SU-DHL-6 (cell line): Measurements from ENCODE around the gene TSPAN4.

Source experiments
- CTCF ChIP-seq: fragments of 200-600 bp; sonication (generic); IDR thresholded peaks from one replicate; pipeline ENCODE4 v1.5.1; 2017; ENCODE audit warnings: antibody characterized with exemption, mild to moderate bottlenecking, low read length, moderate library complexity; ENCODE audit not compliant: insufficient read depth, poor library complexity, severe bottlenecking
- EZH2phosphoT487 ChIP-seq: fragments of 200-600 bp; sonication (generic), shearing (Covaris generic); conservative IDR thresholded peaks from 2 replicates; pipeline ENCODE4 v1.6.1; 2018; ENCODE audit warnings: mild to moderate bottlenecking, antibody characterized with exemption, low read length, moderate library complexity, mixed read lengths

- TF ChIP-seq CTCF (no peak), EZH2phosphoT487 (no peak)
These were observed 67.5 kb downstream of the TSPAN4 start for GRCh38 chr11:910044-910588.
